Gastrocnemius medialis (tissue), 4 donors: ENCODE measurements around the gene FRS3. TPM values are rescaled to one million over a fixed set of nuclear protein-coding genes. Genes with fewer than 3 reads are reported as not detected.
A peak's percentile ranks its signal among the peaks of the same experiment; 100 is the strongest.

Experiments
- ATAC-seq, 2 donors: fragments of 150-250 bp; one replicate each; pipeline ENCODE4 v1.9.1; 2016
- DNase-seq, 2 donors: peaks; one replicate each; pipeline ENCODE4 v3.0.0-alpha.2; 2019
- H3K27ac ChIP-seq, 4 donors: fragments of 200-600 bp; sonication (generic); 1 replicate in 1 of 4; 2 replicates in 3 of 4; pipeline ENCODE4 v1.5.1; 2016 to 2018; ENCODE audit warnings: mild to moderate bottlenecking in 2 of 4, moderate library complexity in 1 of 4
- H3K27me3 ChIP-seq, 3 donors: fragments of 200-600 bp; sonication (generic) in 2 of 3; 1 replicate in 1 of 3; 2 replicates in 2 of 3; pipeline versions ENCODE4 v1.5.1 to v1.6.0; 2016 to 2019; ENCODE audit warnings: mild to moderate bottlenecking in 1 of 3, moderate library complexity in 1 of 3
- H3K36me3 ChIP-seq, 2 donors: fragments of 200-600 bp; sonication (generic) in 1 of 2; one replicate each; pipeline ENCODE4 v1.5.1; 2017 to 2018
- H3K4me1 ChIP-seq, 2 donors: fragments of 200-600 bp; sonication (generic) in 1 of 2; one replicate each; pipeline ENCODE4 v1.5.1; 2016 to 2017; ENCODE audit warnings: mild to moderate bottlenecking in 2 of 2
- H3K4me3 ChIP-seq, 4 donors: fragments of 200-600 bp; sonication (generic) in 3 of 4; 1 replicate in 1 of 4; 2 replicates in 3 of 4; pipeline ENCODE4 v1.5.1; 2016 to 2019; ENCODE audit warnings: mild to moderate bottlenecking in 2 of 4
- H3K9me3 ChIP-seq, 3 donors: fragments of 200-600 bp; sonication (generic) in 2 of 3; 1 replicate in 1 of 3; 2 replicates in 2 of 3; pipeline ENCODE4 v1.5.1; 2016 to 2019
- CTCF ChIP-seq, 5 experiments: fragments of 450-650 bp in 3 of 5; fragments of 200-600 bp in 2 of 5; sonication (generic) in 2 of 5; IDR thresholded peaks in 4 of 5; conservative IDR thresholded peaks in 1 of 5; 1 replicate in 4 of 5; 2 replicates in 1 of 5; pipeline ENCODE4 v1.5.1; 2016 to 2019; ENCODE audit warnings: antibody characterized with exemption in 5 of 5, mild to moderate bottlenecking in 3 of 5, moderate library complexity in 3 of 5
- POLR2A ChIP-seq, 2 donors: fragments of 450-650 bp; IDR thresholded peaks; one replicate each; pipeline ENCODE4 v1.6.1; 2017; ENCODE audit warnings: antibody characterized with exemption in 2 of 2, mild to moderate bottlenecking in 2 of 2, moderate library complexity in 2 of 2
- in situ Hi-C, 4 donors: fragments of 200-750 bp; cut with MboI; loops; one replicate each; pipeline versions ENCODE4 v1.15.0 to v1.8.0; 2017; ENCODE audit warnings: low sequenced_read_pairs in 4 of 4
- intact Hi-C: fragments of 100-400 bp; cut with DNase I; formaldehyde crosslinking; loops from one replicate; pipeline ENCODE4 v1.15.1; 2023; ENCODE audit warnings: low total_unique reads
- total RNA-seq, 4 donors: library from RNA; depleted of rRNA; stranded (reverse); fragments of >200 nt; gene quantifications; one replicate each; pipeline versions ENCODE4 v1.1.0 to v1.2.3, GENCODE V29; 2016

The FRS3 gene
- total RNA-seq, 4 donors from 2014 or later: 2.9 to 6.9 (median 5.5) TPM

GRCh38 chr6:41733707-41734665, 45.7 kb downstream of the FRS3 start:
- ATAC-seq: peak; percentile 37 to 51
- DNase-seq: peak; percentile 85 to 93
- H3K27ac ChIP-seq: peak overlapping the region; percentile 97 to 99 (median 98)
- intact Hi-C loops (loop anchor here (1.0 to 10.0 kb wide), 7 partner anchors 22 to 1441 kb away; partner anchors contain the start of genes BICRAL, KLHDC3, MEA1 and NFYA), in situ Hi-C loops (no loop called here)
- no peaks in the 10 kb centered on the region for H3K9me3 ChIP-seq
- no peaks in the 10 kb centered on the region for H3K27me3 ChIP-seq
- H3K36me3 ChIP-seq: no peaks in the 10 kb centered on the region
- no peak for TF ChIP-seq CTCF (IDR thresholded peaks at IDR 0.05 in 4 of 5, conservative IDR thresholded peaks at IDR 0.05 in 1 of 5)
- peak; percentile 85 to 89 for TF ChIP-seq POLR2A (IDR thresholded peaks at IDR 0.05)
- peak overlapping the region; percentile 76 to 97 (median 90) for H3K4me3 ChIP-seq
- H3K4me1 ChIP-seq: peaks cover 29 to 36% of the 10 kb centered on the region in 2 donors

- no peaks in the 10 kb centered on the region for H3K9me3 ChIP-seq
- TF ChIP-seq POLR2A (IDR thresholded peaks at IDR 0.05) (no peak), CTCF (IDR thresholded peaks at IDR 0.05 in 4 of 5, conservative IDR thresholded peaks at IDR 0.05 in 1 of 5) (no peak)
- H3K27ac ChIP-seq: peak overlapping the region; percentile 97 to 99 (median 98)
- H3K27me3 ChIP-seq: no peaks in the 10 kb centered on the region
- DNase-seq: no peak
- H3K4me1 ChIP-seq: peaks cover 36 to 40% of the 10 kb centered on the region in 2 donors
- in situ Hi-C loops (no loop called here), intact Hi-C loops (loop anchor here (1.0 to 10.0 kb wide), 5 partner anchors 27 to 1441 kb away; partner anchors contain the start of genes BICRAL, KLHDC3, MEA1 and NFYA)
- H3K36me3 ChIP-seq: no peaks in the 10 kb centered on the region
- peak; percentile 0 for ATAC-seq
- peak overlapping the region; percentile 76 to 97 (median 90) for H3K4me3 ChIP-seq
Measured at GRCh38 chr6:41733360-41733706, 46.4 kb downstream of the FRS3 start.

- intact Hi-C loops: loop anchor here (1.0 to 10.0 kb wide), 5 partner anchors 26 to 1442 kb away; partner anchors contain the start of genes BICRAL, KLHDC3, MEA1 and NFYA
- ATAC-seq (peak; percentile 24 to 30), DNase-seq (peak; percentile 84 to 87)
- peaks cover 41% of the 10 kb centered on the region in 2 donors for H3K4me1 ChIP-seq
- peak overlapping the region; percentile 76 to 97 (median 90) for H3K4me3 ChIP-seq
- no peaks in the 10 kb centered on the region for H3K27me3 ChIP-seq
- in situ Hi-C loops: no loop called here
- H3K9me3 ChIP-seq: no peaks in the 10 kb centered on the region
- TF ChIP-seq POLR2A (IDR thresholded peaks at IDR 0.05) (peak; percentile 34 to 49), CTCF (IDR thresholded peaks at IDR 0.05 in 4 of 5, conservative IDR thresholded peaks at IDR 0.05 in 1 of 5) (no peak)
- H3K27ac ChIP-seq: peak overlapping the region; percentile 97 to 99 (median 98)
- no peaks in the 10 kb centered on the region for H3K36me3 ChIP-seq
Measured at GRCh38 chr6:41732591-41733359, 46.9 kb downstream of the FRS3 start.

- DNase-seq: no peak
- intact Hi-C loops (loop anchor here (5.0 to 10.0 kb wide), 4 partner anchors 660 to 1443 kb away; partner anchors contain the start of genes BICRAL, KLHDC3, MEA1 and NFYA), in situ Hi-C loops (no loop called here)
- Histone ChIP-seq H3K36me3 (no peaks in the 10 kb centered on the region), H3K27me3 (no peaks in the 10 kb centered on the region), H3K4me3 (peak overlapping the region; percentile 76 to 97 (median 90)), H3K9me3 (no peaks in the 10 kb centered on the region), H3K4me1 (peaks cover 48% of the 10 kb centered on the region in 2 donors), H3K27ac (peak overlapping the region; percentile 97 to 99 (median 98))
- no peak for ATAC-seq
- TF ChIP-seq POLR2A (IDR thresholded peaks at IDR 0.05) (no peak), CTCF (IDR thresholded peaks at IDR 0.05 in 4 of 5, conservative IDR thresholded peaks at IDR 0.05 in 1 of 5) (no peak)
Measured at GRCh38 chr6:41732149-41732548, 47.6 kb downstream of the FRS3 start.
